Transverse colon (tissue), 4 donors: ENCODE results near the gene U2AF2. TPM values are rescaled to one million over a fixed set of nuclear protein-coding genes. Genes with fewer than 3 reads are reported as not detected.
"Not testable (repeated sequence)": the region's sequence is repeated elsewhere in the genome, so short reads cannot be mapped to it uniquely, and the experiment has no call there.

ENCODE experiments used
- DNase-seq: peaks from one replicate; pipeline ENCODE4 v3.0.0-alpha.2; 2019
- H3K27ac ChIP-seq, 4 donors: fragments of 200-600 bp; sonication (generic); 2 replicates each; pipeline ENCODE4 v1.5.1; 2016 to 2018; ENCODE audit warnings: inconsistent platforms in 4 of 4
- H3K27me3 ChIP-seq: fragments of 200-600 bp; sonication (generic); 2 replicates; pipeline ENCODE4 v1.5.1; 2017; ENCODE audit warnings: inconsistent platforms
- H3K36me3 ChIP-seq, 4 donors: fragments of 200-600 bp; sonication (generic); 2 replicates each; pipeline ENCODE4 v1.5.1; 2017 to 2019; ENCODE audit warnings: inconsistent platforms in 4 of 4
- H3K4me1 ChIP-seq, 4 donors: fragments of 200-600 bp; sonication (generic); 2 replicates each; pipeline ENCODE4 v1.5.1; 2017 to 2020; ENCODE audit warnings: inconsistent platforms in 4 of 4
- H3K4me3 ChIP-seq, 4 donors: fragments of 200-600 bp; sonication (generic); 1 replicate in 1 of 4; 2 replicates in 3 of 4; pipeline versions ENCODE4 v1.5.1 to v1.6.1; 2017 to 2019; ENCODE audit warnings: inconsistent platforms in 4 of 4
- H3K9me3 ChIP-seq, 2 donors: fragments of 200-600 bp; sonication (generic); 2 replicates each; pipeline ENCODE4 v1.5.1; 2017 to 2019; ENCODE audit warnings: inconsistent platforms in 2 of 2
- EP300 ChIP-seq: sonication (generic); formaldehyde crosslinking; IDR thresholded peaks from one replicate; pipeline ENCODE4 v1.6.1; 2017; ENCODE audit warnings: antibody characterized with exemption, low read depth
- POLR2A ChIP-seq: fragments of 450-650 bp; IDR thresholded peaks from one replicate; pipeline ENCODE4 v1.6.1; 2016; ENCODE audit warnings: antibody characterized with exemption, mild to moderate bottlenecking, moderate library complexity
- POLR2AphosphoS5 ChIP-seq, 3 donors: sonication (generic); formaldehyde crosslinking; IDR thresholded peaks; one replicate each; pipeline ENCODE4 v1.6.1; 2016; ENCODE audit warnings: antibody characterized with exemption in 3 of 3
- WGBS, 2 donors: methylation state at CpG; one replicate each; pipeline ENCODE4 v1.1.5; 2018; ENCODE audit warnings: low coverage in 1 of 2; 5-methylcytosine and 5-hydroxymethylcytosine counted together
- in situ Hi-C, 4 donors: fragments of 200-750 bp; cut with MboI; loops; one replicate each; pipeline versions ENCODE4 v1.15.0 to v1.15.1; 2017; ENCODE audit warnings: low sequenced_read_pairs in 3 of 4, low pct_ligation_motif_present in 1 of 4, low pct_unique_long_range_greater_than_20kb in 1 of 4
- intact Hi-C: fragments of 100-400 bp; cut with DNase I; formaldehyde crosslinking; loops from one replicate; pipeline ENCODE4 v1.15.1; 2023; ENCODE audit warnings: low total_unique reads
- total RNA-seq, 4 donors: library from RNA; depleted of rRNA; stranded (reverse); fragments of >200 nt; gene quantifications; one replicate each; pipeline ENCODE4 v1.1.0, GENCODE V29; 2016
- TF ChIP-seq, protein P1 (sequence below), 5 experiments: fragments of 200-600 bp in 3 of 5; fragments of 450-650 bp in 2 of 5; sonication (generic) in 3 of 5; IDR thresholded peaks; 1 replicate in 2 of 5; 2 replicates in 3 of 5; pipeline ENCODE4 v1.5.1; 2016 to 2017; ENCODE audit warnings: antibody characterized with exemption in 5 of 5, inconsistent platforms in 3 of 5, mild to moderate bottlenecking in 2 of 5, moderate library complexity in 1 of 5

U2AF2 gene
- total RNA-seq, 4 donors from 2014 or later: 112 to 185 (median 130) TPM

DNA sequence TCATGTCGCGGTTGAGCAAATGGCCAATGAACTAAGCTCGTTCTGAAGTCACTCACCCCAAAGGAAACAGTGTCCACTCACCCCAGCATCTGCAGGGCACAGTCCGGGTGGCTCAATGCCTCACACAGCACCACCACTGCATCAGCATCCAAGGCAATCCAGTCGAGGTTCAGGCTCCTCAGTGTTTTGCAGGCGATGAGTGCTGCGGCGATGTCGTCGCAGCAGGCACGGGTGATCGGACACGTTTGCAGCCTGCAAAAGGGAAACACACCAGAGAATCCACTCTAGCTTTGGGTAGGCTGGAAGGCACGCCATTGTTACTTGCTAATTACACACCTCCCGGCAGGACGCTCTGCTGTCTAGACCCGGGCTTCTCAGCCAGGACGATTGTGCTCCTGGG, 56.9 kb downstream of the U2AF2 start:
- WGBS, 2 donors: 84% methylated on average over 18 of the region's 18 CpGs; no CpG with 5 or more reads in 1 of the 2 donors
- intact Hi-C loops (no loop called here), in situ Hi-C loops (no loop called here)
- Histone ChIP-seq H3K27me3 (peaks cover 17% of the 10 kb centered on the region), H3K4me1 (no peaks in the 10 kb centered on the region), H3K36me3 (no peaks in the 10 kb centered on the region), H3K9me3 (no peaks in the 10 kb centered on the region), H3K4me3 (no peak overlapping the region), H3K27ac (no peak overlapping the region)
- DNase-seq: no peak
- TF ChIP-seq, protein P1, sequence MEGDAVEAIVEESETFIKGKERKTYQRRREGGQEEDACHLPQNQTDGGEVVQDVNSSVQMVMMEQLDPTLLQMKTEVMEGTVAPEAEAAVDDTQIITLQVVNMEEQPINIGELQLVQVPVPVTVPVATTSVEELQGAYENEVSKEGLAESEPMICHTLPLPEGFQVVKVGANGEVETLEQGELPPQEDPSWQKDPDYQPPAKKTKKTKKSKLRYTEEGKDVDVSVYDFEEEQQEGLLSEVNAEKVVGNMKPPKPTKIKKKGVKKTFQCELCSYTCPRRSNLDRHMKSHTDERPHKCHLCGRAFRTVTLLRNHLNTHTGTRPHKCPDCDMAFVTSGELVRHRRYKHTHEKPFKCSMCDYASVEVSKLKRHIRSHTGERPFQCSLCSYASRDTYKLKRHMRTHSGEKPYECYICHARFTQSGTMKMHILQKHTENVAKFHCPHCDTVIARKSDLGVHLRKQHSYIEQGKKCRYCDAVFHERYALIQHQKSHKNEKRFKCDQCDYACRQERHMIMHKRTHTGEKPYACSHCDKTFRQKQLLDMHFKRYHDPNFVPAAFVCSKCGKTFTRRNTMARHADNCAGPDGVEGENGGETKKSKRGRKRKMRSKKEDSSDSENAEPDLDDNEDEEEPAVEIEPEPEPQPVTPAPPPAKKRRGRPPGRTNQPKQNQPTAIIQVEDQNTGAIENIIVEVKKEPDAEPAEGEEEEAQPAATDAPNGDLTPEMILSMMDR (IDR thresholded peaks at IDR 0.05): no peak
- TF ChIP-seq POLR2A (no peak), POLR2AphosphoS5 (IDR thresholded peaks at IDR 0.05) (no peak), EP300 (no peak)

DNA sequence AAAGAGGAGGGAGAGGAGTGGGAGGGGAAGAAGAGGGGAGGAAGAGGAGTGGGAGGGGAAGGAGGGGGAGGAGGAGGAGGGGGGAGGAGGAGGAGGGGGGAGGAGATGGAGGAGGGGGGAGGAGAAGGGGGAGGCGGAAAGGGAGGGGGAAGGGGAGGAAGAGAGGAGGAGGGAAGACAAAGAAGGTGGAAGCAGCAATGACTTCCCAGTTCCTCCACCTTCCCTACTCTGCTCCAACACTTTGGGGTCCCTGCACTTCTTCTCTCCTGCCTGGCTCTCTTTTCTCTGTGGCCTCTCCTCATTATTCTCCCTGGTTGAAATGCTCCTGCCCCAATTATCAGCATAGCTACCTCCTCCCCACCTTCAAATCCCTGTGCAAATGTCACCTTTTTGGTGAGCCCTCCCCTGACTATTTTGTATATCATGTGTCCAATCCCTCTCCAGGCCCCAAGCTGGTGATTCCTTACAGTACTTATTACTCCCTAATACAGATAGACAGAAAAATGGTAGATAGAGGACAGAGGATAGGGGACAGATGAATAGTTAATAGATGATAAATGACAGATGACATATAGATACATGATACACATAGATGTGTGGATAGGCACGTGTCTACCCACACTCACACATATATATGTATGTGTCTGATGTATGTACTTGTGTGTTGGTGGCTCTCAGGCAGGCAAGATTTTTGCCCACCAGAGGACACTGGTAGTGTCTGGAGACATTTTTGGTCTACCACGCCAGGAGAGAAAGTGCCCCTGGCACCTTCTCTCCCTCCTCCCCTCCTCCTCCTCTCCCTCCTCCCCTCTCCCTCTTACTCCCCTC, 58.2 kb downstream of the U2AF2 start:
- TF ChIP-seq POLR2AphosphoS5 (IDR thresholded peaks at IDR 0.05) (no peak), EP300 (no peak), POLR2A (no peak)
- TF ChIP-seq, protein P1 (IDR thresholded peaks at IDR 0.05): no peak
- Histone ChIP-seq H3K4me1 (no peaks in the 10 kb centered on the region), H3K27me3 (peaks cover 22% of the 10 kb centered on the region), H3K9me3 (no peaks in the 10 kb centered on the region), H3K4me3 (no peak overlapping the region), H3K36me3 (no peaks in the 10 kb centered on the region), H3K27ac (no peak overlapping the region)
- 57 to 67% methylated on average over 1 to 2 of the region's 3 CpGs for WGBS, 2 donors
- no peak for DNase-seq
- intact Hi-C loops: no loop called here
- in situ Hi-C loops: no loop called here

DNA sequence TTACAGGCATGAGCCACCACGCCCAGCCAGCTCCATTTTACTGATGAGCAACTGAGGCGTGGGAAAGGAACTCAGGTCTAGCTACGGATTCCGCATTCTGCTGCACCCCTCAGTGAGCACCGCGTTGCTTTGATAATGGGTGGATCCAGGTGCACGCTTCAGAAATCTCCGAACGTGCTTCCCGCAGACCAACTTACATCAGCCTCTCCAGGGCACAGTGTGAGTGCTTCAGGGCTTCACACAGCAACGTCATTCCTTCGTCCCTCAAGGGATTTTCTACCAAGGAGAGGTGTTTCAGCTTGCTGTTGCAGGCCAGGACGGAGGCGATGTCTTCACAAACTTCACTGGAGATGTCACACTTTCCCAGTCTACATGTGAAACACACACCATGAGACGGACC, 61.7 kb downstream of the U2AF2 start:
- H3K4me3 ChIP-seq: no peak overlapping the region
- H3K36me3 ChIP-seq: no peaks in the 10 kb centered on the region
- no peaks in the 10 kb centered on the region for H3K9me3 ChIP-seq
- no peak overlapping the region for H3K27ac ChIP-seq
- no peak for DNase-seq
- 76 to 83% methylated on average over 3 to 15 of the region's 15 CpGs for WGBS, 2 donors
- peaks cover 51% of the 10 kb centered on the region for H3K27me3 ChIP-seq
- no peaks in the 10 kb centered on the region for H3K4me1 ChIP-seq
- intact Hi-C loops (no loop called here), in situ Hi-C loops (no loop called here)
- TF ChIP-seq EP300: no peak
- no peak for TF ChIP-seq POLR2A
- no peak for TF ChIP-seq POLR2AphosphoS5 (IDR thresholded peaks at IDR 0.05)
- TF ChIP-seq, protein P1 (IDR thresholded peaks at IDR 0.05): no peak

DNA sequence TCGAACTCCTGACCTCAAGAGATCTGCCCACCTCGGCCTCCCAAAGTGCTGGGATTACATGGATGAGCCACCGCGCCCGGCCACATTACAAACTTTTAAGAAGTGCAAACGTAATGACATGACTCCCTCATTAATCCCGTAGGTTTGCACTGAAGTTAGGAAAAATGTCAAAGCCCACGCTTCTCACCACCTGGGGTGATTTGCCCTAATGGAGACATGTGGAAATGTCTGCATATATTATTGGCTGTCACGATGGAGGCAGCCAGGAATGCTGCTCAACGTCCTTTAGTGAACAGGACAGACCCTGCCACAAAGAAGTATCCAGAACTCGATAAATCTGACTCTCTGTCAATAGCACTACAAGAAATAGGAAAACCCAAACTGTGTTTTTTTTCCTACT, 62.4 kb downstream of the U2AF2 start:
- TF ChIP-seq POLR2A: no peak
- TF ChIP-seq POLR2AphosphoS5 (IDR thresholded peaks at IDR 0.05): no peak
- TF ChIP-seq EP300: no peak
- TF ChIP-seq, protein P1 (IDR thresholded peaks at IDR 0.05): no peak
- intact Hi-C loops (no loop called here), in situ Hi-C loops (no loop called here)
- H3K4me3 ChIP-seq: no peak overlapping the region
- H3K27ac ChIP-seq: no peak overlapping the region
- peaks cover 51% of the 10 kb centered on the region for H3K27me3 ChIP-seq
- no peaks in the 10 kb centered on the region for H3K4me1 ChIP-seq
- H3K9me3 ChIP-seq: no peaks in the 10 kb centered on the region
- no peaks in the 10 kb centered on the region for H3K36me3 ChIP-seq
- DNase-seq: no peak
- 82% methylated on average over 11 of the region's 11 CpGs; no CpG with 5 or more reads in 1 of the 2 donors for WGBS, 2 donors

DNA sequence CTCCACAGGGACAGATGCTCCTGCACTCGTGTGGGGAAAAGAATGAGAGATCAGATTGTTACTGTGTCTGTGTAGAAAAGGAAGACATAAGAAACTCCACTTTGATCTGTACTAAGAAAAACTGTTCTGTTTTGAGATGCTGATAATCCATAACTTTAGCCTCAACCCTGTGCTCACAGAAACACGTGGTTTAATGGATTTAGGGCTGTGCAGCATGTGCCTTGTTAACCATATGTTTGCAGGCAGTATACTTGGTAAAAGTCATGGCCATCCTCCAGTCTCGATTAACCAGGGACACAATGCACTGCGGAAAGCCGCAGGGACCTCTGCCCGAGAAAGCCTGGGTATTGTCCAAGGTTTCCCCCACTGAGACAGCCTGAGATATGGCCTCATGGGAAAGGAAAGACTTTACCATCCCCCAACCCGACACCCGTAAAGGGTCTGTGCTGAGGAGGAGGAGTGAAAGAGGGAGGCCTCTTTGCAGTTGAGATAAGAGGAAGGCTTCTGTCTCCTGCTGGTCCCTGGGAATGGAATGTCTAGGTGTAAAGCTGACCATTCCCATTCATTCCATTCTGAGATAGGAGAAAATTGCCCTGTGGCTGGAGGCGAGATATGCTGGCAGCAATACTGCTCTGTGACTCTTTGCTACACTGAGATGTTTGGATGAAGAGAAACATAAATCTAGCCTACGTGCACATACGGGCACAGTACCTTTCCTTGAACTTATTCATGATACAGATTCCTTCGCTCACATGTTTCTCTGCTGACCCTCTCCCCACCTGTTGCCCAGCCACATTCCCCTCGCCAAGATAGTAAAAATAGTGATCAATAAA, 63.3 kb downstream of the U2AF2 start:
- H3K9me3 ChIP-seq, in situ Hi-C loops, H3K27ac ChIP-seq, H3K36me3 ChIP-seq, DNase-seq, intact Hi-C loops, H3K4me1 ChIP-seq, H3K4me3 ChIP-seq: not testable (repeated sequence)
- H3K27me3 ChIP-seq: peaks cover 51% of the 10 kb centered on the region
- WGBS, 2 donors: 72 to 75% methylated on average over 5 to 13 of the region's 13 CpGs
